Thyroid gland (tissue), 4 donors: ENCODE results near the gene LINC01488. TPM values are rescaled to one million over a fixed set of nuclear protein-coding genes. Genes with fewer than 3 reads are reported as not detected.
A peak's percentile ranks its signal among the peaks of the same experiment; 100 is the strongest.

ENCODE experiments used
- DNase-seq, 2 donors: peaks; one replicate each; pipeline ENCODE4 v3.0.0-alpha.2; 2019
- H3K27ac ChIP-seq, 3 donors: fragments of 200-600 bp; sonication (generic); 1 replicate in 2 of 3; 2 replicates in 1 of 3; pipeline ENCODE4 v1.5.1; 2016 to 2019; ENCODE audit warnings: mild to moderate bottlenecking in 1 of 3, moderate library complexity in 1 of 3
- H3K27me3 ChIP-seq: fragments of 200-600 bp; sonication (generic); one replicate; pipeline ENCODE4 v1.5.1; 2019
- H3K36me3 ChIP-seq, 2 donors: fragments of 200-600 bp; sonication (generic); one replicate each; pipeline ENCODE4 v1.5.1; 2016 to 2019
- H3K4me1 ChIP-seq, 2 donors: fragments of 200-600 bp; sonication (generic); one replicate each; pipeline ENCODE4 v1.5.1; 2017 to 2019
- H3K4me3 ChIP-seq, 3 donors: fragments of 200-600 bp; sonication (generic); replicated peaks in 1 of 3; 1 replicate in 2 of 3; 2 replicates in 1 of 3; pipeline ENCODE4 v1.5.1; 2016; ENCODE audit warnings: mild to moderate bottlenecking in 1 of 3
- H3K9me3 ChIP-seq: fragments of 200-600 bp; sonication (generic); one replicate; pipeline ENCODE4 v1.5.1; 2017
- POLR2A ChIP-seq, 2 donors: fragments of 450-650 bp; IDR thresholded peaks; one replicate each; pipeline ENCODE4 v1.6.1; 2017; ENCODE audit warnings: antibody characterized with exemption in 2 of 2, mild to moderate bottlenecking in 2 of 2, moderate library complexity in 1 of 2
- WGBS, 2 donors: methylation state at CpG; one replicate each; pipeline ENCODE4 v1.1.5; 2017; 5-methylcytosine and 5-hydroxymethylcytosine counted together
- intact Hi-C: fragments of 100-400 bp; cut with DNase I; formaldehyde crosslinking; loops from one replicate; pipeline ENCODE4 v1.15.1; 2023
- total RNA-seq, 4 donors: library from RNA; depleted of rRNA; stranded (reverse); fragments of >200 nt; gene quantifications; one replicate each; pipeline ENCODE4 v1.2.3, GENCODE V29; 2016
- TF ChIP-seq, protein P1 (sequence below), 6 experiments: fragments of 200-600 bp in 3 of 6; fragments of 450-650 bp in 3 of 6; sonication (generic) in 3 of 6; IDR thresholded peaks; one replicate each; pipeline ENCODE4 v1.5.1; 2016 to 2019; ENCODE audit warnings: antibody characterized with exemption in 6 of 6, mild to moderate bottlenecking in 2 of 6, inconsistent platforms in 1 of 6, moderate library complexity in 1 of 6

The LINC01488 gene
- total RNA-seq, 4 donors from 2014 or later, result not detected

DNA sequence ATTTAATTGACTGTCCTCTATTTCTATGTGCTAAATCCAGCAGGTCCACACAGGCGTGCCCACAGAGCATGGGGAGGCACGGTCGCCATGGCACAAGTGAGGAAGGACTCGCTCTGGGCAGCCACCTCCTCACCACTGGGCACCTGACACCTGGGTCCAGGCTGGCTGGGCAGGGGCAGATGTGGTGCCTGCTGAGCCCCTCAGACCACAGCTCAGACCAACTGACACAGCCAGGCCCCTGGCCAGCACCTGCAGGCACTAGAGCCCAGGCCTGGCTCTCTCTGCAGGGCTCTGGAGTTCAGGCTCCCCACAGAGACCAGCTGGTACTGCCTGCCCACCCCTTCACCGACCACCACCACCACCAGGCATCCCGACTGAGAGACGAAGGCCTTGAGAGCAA lies 27.9 kb downstream of the LINC01488 start:
- H3K4me1 ChIP-seq, result peaks cover 0 to 12% of the 10 kb centered on the region in 2 donors
- H3K9me3 ChIP-seq, result no peaks in the 10 kb centered on the region
- H3K36me3 ChIP-seq, result no peaks in the 10 kb centered on the region
- 86 to 87% methylated on average over 6 to 7 of the region's 7 CpGs for WGBS, 2 donors
- TF ChIP-seq, protein P1, sequence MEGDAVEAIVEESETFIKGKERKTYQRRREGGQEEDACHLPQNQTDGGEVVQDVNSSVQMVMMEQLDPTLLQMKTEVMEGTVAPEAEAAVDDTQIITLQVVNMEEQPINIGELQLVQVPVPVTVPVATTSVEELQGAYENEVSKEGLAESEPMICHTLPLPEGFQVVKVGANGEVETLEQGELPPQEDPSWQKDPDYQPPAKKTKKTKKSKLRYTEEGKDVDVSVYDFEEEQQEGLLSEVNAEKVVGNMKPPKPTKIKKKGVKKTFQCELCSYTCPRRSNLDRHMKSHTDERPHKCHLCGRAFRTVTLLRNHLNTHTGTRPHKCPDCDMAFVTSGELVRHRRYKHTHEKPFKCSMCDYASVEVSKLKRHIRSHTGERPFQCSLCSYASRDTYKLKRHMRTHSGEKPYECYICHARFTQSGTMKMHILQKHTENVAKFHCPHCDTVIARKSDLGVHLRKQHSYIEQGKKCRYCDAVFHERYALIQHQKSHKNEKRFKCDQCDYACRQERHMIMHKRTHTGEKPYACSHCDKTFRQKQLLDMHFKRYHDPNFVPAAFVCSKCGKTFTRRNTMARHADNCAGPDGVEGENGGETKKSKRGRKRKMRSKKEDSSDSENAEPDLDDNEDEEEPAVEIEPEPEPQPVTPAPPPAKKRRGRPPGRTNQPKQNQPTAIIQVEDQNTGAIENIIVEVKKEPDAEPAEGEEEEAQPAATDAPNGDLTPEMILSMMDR (IDR thresholded peaks at IDR 0.05), result no peak
- TF ChIP-seq POLR2A (IDR thresholded peaks at IDR 0.05), result no peak
- no peak for DNase-seq
- no peak overlapping the region for H3K4me3 ChIP-seq
- intact Hi-C loops, result no loop called here
- H3K27me3 ChIP-seq, result no peaks in the 10 kb centered on the region
- no peak overlapping the region for H3K27ac ChIP-seq

DNA sequence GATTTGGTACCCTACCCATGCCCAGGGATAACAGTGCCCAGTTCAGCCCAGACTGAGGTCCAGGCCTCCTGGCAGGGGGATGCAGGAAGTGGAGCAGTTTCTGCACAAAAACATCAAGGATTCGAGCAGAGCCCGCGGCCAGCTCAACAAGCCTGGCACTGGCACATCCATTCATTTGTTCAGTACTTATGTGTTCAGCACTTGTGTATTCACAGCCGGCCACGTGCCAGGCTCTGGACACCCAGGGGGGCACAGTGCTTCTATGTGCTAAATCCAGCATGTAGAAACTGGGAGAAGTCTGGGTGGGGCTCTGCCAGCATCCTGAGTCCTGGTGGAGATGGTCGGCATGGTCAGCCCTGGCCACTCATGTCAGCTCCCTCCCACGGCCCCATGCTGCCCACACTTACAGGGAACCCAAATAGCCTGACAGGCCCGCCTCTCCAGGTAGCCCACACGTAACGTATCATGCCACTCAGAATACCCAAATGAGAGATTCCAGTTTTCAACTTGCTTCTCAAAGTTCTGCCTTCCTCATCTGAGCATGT lies 28.5 kb downstream of the LINC01488 start:
- 59 to 90% methylated on average over 5 to 10 of the region's 10 CpGs for WGBS, 2 donors
- H3K36me3 ChIP-seq, result no peaks in the 10 kb centered on the region
- H3K4me3 ChIP-seq, result no peak overlapping the region
- H3K27ac ChIP-seq, result no peak overlapping the region
- TF ChIP-seq POLR2A (IDR thresholded peaks at IDR 0.05), result no peak
- TF ChIP-seq, protein P1 (IDR thresholded peaks at IDR 0.05), result no peak
- H3K9me3 ChIP-seq, result no peaks in the 10 kb centered on the region
- peak; percentile 51 to 54 for DNase-seq
- no peaks in the 10 kb centered on the region for H3K27me3 ChIP-seq
- intact Hi-C loops, result no loop called here
- H3K4me1 ChIP-seq, result peaks cover 0 to 12% of the 10 kb centered on the region in 2 donors

DNA sequence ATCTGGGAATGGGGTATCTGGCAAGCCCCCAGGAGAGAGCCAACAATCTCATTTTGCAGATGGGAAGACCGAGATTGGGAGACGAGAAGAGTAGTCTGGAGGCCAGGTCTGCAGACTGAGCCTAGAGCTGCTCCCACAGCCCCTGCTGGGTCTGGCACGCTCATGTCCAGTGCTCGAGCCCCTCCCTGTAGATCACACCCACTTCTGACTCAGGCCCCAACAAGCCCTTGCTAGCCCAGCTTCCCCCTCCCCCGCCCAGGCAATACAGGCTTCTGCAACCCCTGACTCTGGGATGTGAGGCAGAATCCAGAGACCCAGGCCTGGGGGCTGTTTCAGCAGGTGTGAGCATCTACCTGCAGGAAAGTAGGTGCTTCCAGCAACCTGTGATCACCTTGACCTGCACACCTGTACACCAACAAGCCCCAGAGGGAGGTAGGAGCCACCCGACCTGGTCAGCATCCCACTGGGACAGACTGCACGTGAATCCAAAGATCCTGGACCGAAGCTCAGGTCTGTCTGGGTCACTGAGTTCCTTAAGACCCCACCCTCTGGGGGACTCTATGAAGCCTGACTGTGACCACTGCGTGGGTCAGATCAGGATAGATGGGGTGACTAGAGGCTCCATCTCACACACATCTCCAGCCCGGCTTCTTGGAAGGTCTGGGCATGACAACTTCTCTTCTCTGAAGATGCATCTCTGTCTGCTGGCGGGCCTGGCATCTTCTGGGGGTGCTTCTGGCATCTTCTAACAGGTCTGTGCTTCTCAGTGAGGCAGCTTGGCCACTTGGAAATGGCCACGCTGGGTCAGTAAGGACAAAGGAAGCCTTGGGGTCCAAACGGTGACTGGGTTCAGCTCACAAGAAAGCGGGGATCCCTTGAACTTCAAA lies 29.3 kb downstream of the LINC01488 start:
- no peak overlapping the region for H3K4me3 ChIP-seq
- H3K27ac ChIP-seq, result no peak overlapping the region
- peaks cover 0 to 12% of the 10 kb centered on the region in 2 donors for H3K4me1 ChIP-seq
- H3K27me3 ChIP-seq, result no peaks in the 10 kb centered on the region
- no peaks in the 10 kb centered on the region for H3K9me3 ChIP-seq
- intact Hi-C loops, result no loop called here
- DNase-seq, result no peak
- TF ChIP-seq, protein P1 (IDR thresholded peaks at IDR 0.05), result no peak
- TF ChIP-seq POLR2A (IDR thresholded peaks at IDR 0.05), result no peak
- 88 to 93% methylated on average over 13 to 14 of the region's 14 CpGs for WGBS, 2 donors
- H3K36me3 ChIP-seq, result no peaks in the 10 kb centered on the region

DNA sequence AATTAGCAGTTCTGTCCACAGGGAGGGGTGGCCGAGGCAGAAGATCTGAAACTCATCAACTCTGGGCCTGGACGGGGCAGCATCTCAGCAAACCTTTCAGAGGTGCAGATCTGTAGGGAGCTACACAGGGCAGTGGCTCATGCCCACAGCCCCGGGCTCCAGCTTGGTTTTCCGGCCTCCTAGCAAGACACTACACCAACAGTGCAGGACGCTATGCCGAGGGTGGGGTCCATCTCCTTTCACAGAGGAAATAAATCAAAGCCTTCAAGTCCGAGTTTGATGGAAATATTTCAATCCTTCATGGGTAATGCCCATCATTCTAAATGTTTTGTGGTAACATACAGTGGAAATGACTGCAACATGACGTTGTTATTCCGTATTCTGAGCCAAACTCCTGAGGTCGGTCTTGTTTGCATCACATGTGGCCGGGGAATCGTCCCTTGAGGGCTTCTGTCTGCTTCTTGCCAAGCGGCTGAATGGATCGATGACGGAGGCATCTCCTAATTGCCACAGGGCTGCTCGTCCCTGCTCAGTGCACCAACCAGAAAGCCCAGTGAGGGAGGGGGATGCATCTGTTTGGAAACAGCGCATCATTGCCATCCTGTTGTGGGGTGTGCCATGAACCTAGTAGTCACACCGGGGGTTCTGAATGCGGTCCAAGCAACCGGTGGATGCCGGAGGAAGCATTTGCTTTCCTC lies 30.0 kb downstream of the LINC01488 start:
- TF ChIP-seq, protein P1 (IDR thresholded peaks at IDR 0.05), result no peak
- TF ChIP-seq POLR2A (IDR thresholded peaks at IDR 0.05), result no peak
- no peaks in the 10 kb centered on the region for H3K27me3 ChIP-seq
- H3K4me1 ChIP-seq, result peaks cover 0 to 12% of the 10 kb centered on the region in 2 donors
- intact Hi-C loops, result no loop called here
- no peak for DNase-seq
- 80 to 87% methylated on average over 20 to 21 of the region's 21 CpGs for whole genome bisulfite sequencing, 2 donors
- H3K27ac ChIP-seq, result no peak overlapping the region
- H3K4me3 ChIP-seq, result no peak overlapping the region
- no peaks in the 10 kb centered on the region for H3K36me3 ChIP-seq
- H3K9me3 ChIP-seq, result no peaks in the 10 kb centered on the region
